Liver (tissue), 9 donors: ENCODE results near the gene CNNM1. TPM values are rescaled to one million over a fixed set of nuclear protein-coding genes. Genes with fewer than 3 reads are reported as not detected.

ENCODE experiments used
- DNase-seq: peaks from one replicate; pipeline ENCODE4 v3.0.0-alpha.2; 2017; ENCODE audit warnings: low spot score
- H3K27ac ChIP-seq, 2 donors: one replicate each; pipeline ENCODE4 v1.7.0; 2013; ENCODE audit warnings: inconsistent platforms in 2 of 2, low read length in 2 of 2, control low read depth in 1 of 2, low read depth in 1 of 2, mild to moderate bottlenecking in 1 of 2
- H3K27me3 ChIP-seq, 4 donors: one replicate each; pipeline versions ENCODE4 v1.6.1 to v1.7.0; 2013; ENCODE audit warnings: low read length in 3 of 4, inconsistent platforms in 1 of 4, mild to moderate bottlenecking in 1 of 4, moderate library complexity in 1 of 4; ENCODE audit not compliant: control insufficient read depth in 4 of 4, insufficient read depth in 4 of 4
- H3K36me3 ChIP-seq, 4 donors: one replicate each; pipeline versions ENCODE4 v1.6.1 to v1.7.0; 2013; ENCODE audit warnings: low read length in 3 of 4, mild to moderate bottlenecking in 3 of 4, low read depth in 1 of 4, moderate library complexity in 1 of 4; ENCODE audit not compliant: control insufficient read depth in 4 of 4, insufficient read depth in 3 of 4
- H3K4me1 ChIP-seq, 4 donors: one replicate each; pipeline versions ENCODE4 v1.6.1 to v1.7.0; 2013; ENCODE audit warnings: low read length in 3 of 4, mild to moderate bottlenecking in 3 of 4, moderate library complexity in 1 of 4; ENCODE audit not compliant: control insufficient read depth in 4 of 4, insufficient read depth in 4 of 4
- H3K4me3 ChIP-seq, 3 donors: one replicate each; pipeline versions ENCODE4 v1.6.1 to v1.7.0; 2013; ENCODE audit warnings: low read length in 3 of 3, control low read depth in 1 of 3, low read depth in 1 of 3, mild to moderate bottlenecking in 1 of 3
- H3K9ac ChIP-seq, 2 donors: one replicate each; pipeline ENCODE4 v1.7.0; 2013; ENCODE audit warnings: low read length in 2 of 2, mild to moderate bottlenecking in 2 of 2, moderate library complexity in 2 of 2, control low read depth in 1 of 2, low read depth in 1 of 2
- H3K9me3 ChIP-seq, 4 donors: one replicate each; pipeline versions ENCODE4 v1.6.1 to v1.7.0; 2013; ENCODE audit warnings: low read length in 3 of 4; ENCODE audit not compliant: control insufficient read depth in 4 of 4
- ATF3 ChIP-seq: IDR thresholded peaks from 2 replicates; pipeline ENCODE4 v1.6.1; 2016; ENCODE audit warnings: antibody characterized with exemption
- CTCF ChIP-seq: fragments of 150-350 bp; IDR thresholded peaks from 2 replicates; pipeline ENCODE4 v1.5.1; 2017; ENCODE audit warnings: improper control_type of control experiment, low read depth, low read length; ENCODE audit not compliant: missing input control
- EGR1 ChIP-seq, 2 donors: IDR thresholded peaks; 2 replicates each; pipeline ENCODE4 v1.6.1; 2016 to 2018; ENCODE audit warnings: antibody characterized with exemption in 2 of 2, low read depth in 2 of 2
- FOXA1 ChIP-seq: IDR thresholded peaks from 2 replicates; pipeline ENCODE4 v1.6.1; 2016; ENCODE audit warnings: antibody characterized with exemption
- FOXA2 ChIP-seq: IDR thresholded peaks from 2 replicates; pipeline ENCODE4 v1.6.1; 2016; ENCODE audit warnings: antibody characterized with exemption
- GABPA ChIP-seq, 2 donors: IDR thresholded peaks in 1 of 2; conservative IDR thresholded peaks in 1 of 2; 2 replicates each; pipeline ENCODE4 v1.6.1; 2016; ENCODE audit warnings: antibody characterized with exemption in 2 of 2, mild to moderate bottlenecking in 1 of 2, moderate library complexity in 1 of 2
- HNF4A ChIP-seq, 2 donors: conservative IDR thresholded peaks; 2 replicates each; pipeline ENCODE4 v1.6.1; 2016; ENCODE audit warnings: antibody characterized with exemption in 2 of 2, mild to moderate bottlenecking in 2 of 2
- HNF4G ChIP-seq: IDR thresholded peaks from 2 replicates; pipeline ENCODE4 v1.6.1; 2016; ENCODE audit warnings: antibody characterized with exemption
- JUND ChIP-seq, 2 donors: IDR thresholded peaks; 2 replicates each; pipeline ENCODE4 v1.6.1; 2016; ENCODE audit warnings: antibody characterized with exemption in 2 of 2
- MAX ChIP-seq: IDR thresholded peaks from 2 replicates; pipeline ENCODE4 v1.6.1; 2016; ENCODE audit warnings: antibody characterized with exemption
- NR2F2 ChIP-seq: IDR thresholded peaks from 2 replicates; pipeline ENCODE4 v1.6.1; 2016; ENCODE audit warnings: antibody characterized with exemption
- RAD21 ChIP-seq, 2 donors: IDR thresholded peaks; 2 replicates each; pipeline ENCODE4 v1.6.1; 2016; ENCODE audit warnings: antibody characterized with exemption in 2 of 2, mild to moderate bottlenecking in 2 of 2
- REST ChIP-seq: IDR thresholded peaks from 2 replicates; pipeline ENCODE4 v1.6.1; 2016; ENCODE audit warnings: antibody characterized with exemption, mild to moderate bottlenecking
- RXRA ChIP-seq, 2 donors: IDR thresholded peaks; 2 replicates each; pipeline ENCODE4 v1.6.1; 2017 to 2018; ENCODE audit warnings: antibody characterized with exemption in 2 of 2, mild to moderate bottlenecking in 1 of 2
- SP1 ChIP-seq: IDR thresholded peaks from 2 replicates; pipeline ENCODE4 v1.6.1; 2018; ENCODE audit warnings: antibody characterized with exemption, mild to moderate bottlenecking
- TAF1 ChIP-seq: conservative IDR thresholded peaks from 2 replicates; pipeline ENCODE4 v1.6.1; 2016; ENCODE audit warnings: antibody characterized with exemption, mild to moderate bottlenecking
- YY1 ChIP-seq: IDR thresholded peaks from 2 replicates; pipeline ENCODE4 v1.6.1; 2016; ENCODE audit warnings: antibody characterized with exemption, mild to moderate bottlenecking
- ZBTB33 ChIP-seq: IDR thresholded peaks from 2 replicates; pipeline ENCODE4 v1.6.1; 2016; ENCODE audit warnings: antibody characterized with exemption
- WGBS: extraction: QIAGEN DNeasy Blood & Tissue Kit; methylation state at CpG from one replicate; pipeline ENCODE4 v1.1.7; 2013; 5-methylcytosine and 5-hydroxymethylcytosine counted together
- polyA plus RNA-seq, 2 donors: library from polyadenylated mRNA; stranded (reverse) in 1 of 2; unstranded in 1 of 2; fragments of 200-250 nt in 1 of 2; fragments of >200 nt in 1 of 2; fragmentation: Nextera tagmentation in 1 of 2; extraction: Ambion mirVana in 1 of 2; gene quantifications; one replicate each; pipeline versions ENCODE4 v1.2.1 to v1.2.3, GENCODE V29; 2013 to 2015
- total RNA-seq, 2 donors: library from RNA; depleted of rRNA; stranded (reverse); fragments of >200 nt; gene quantifications; one replicate each; pipeline ENCODE4 v1.2.3, GENCODE V29; 2014
- donor health status: healthy.
- donor health status: healthy.
- donor health status: healthy.
- donor health status: healthy.
- donor health status: healthy.

The CNNM1 gene
- total and polyA plus RNA-seq, 4 donors, result 0.05 to 0.10 (median 0.07) TPM

- TF ChIP-seq ZBTB33, result no peak
- TF ChIP-seq NR2F2, result no peak
- peak; percentile 37 to 61 for TF ChIP-seq RAD21 (IDR thresholded peaks at IDR 0.05)
- TF ChIP-seq MAX, result no peak
- TF ChIP-seq ATF3, result no peak
- peak; percentile 90 for TF ChIP-seq RXRA (IDR thresholded peaks at IDR 0.05)
- TF ChIP-seq HNF4A (conservative IDR thresholded peaks at IDR 0.05), result peak; percentile 85 to 87
- TF ChIP-seq EGR1 (IDR thresholded peaks at IDR 0.05; ENCODE audit: low read depth in 2 of 2), result no peak
- TF ChIP-seq REST, result peak; percentile 10
- TF ChIP-seq FOXA1, result no peak
- TF ChIP-seq CTCF, result peak; percentile 39
- TF ChIP-seq YY1, result peak; percentile 46
- no peak for TF ChIP-seq JUND (IDR thresholded peaks at IDR 0.05)
- TF ChIP-seq SP1, result peak; percentile 74
- TF ChIP-seq GABPA (IDR thresholded peaks at IDR 0.05 in 1 of 2, conservative IDR thresholded peaks at IDR 0.05 in 1 of 2), result no peak
- no peak for TF ChIP-seq FOXA2
- TF ChIP-seq TAF1, result no peak
- peak; percentile 75 for TF ChIP-seq HNF4G
- Histone ChIP-seq H3K9me3 (no peaks in the 10 kb centered on the region), H3K27me3 (no peaks in the 10 kb centered on the region), H3K9ac (no peak overlapping the region), H3K4me3 (no peak overlapping the region), H3K27ac (peak overlapping the region in 1 of 2 donors; percentile 0), H3K4me1 (peaks cover 8 to 25% (median 15%) of the 10 kb centered on the region in 4 donors), H3K36me3 (peaks cover 3 to 28% (median 12%) of the 10 kb centered on the region in 4 donors)
- peak; percentile 51 for DNase-seq
- 24% methylated on average over 1 of the region's 1 CpG for WGBS
These were observed 82.9 kb downstream of the CNNM1 start for GRCh38 chr10:99412099-99412498.
